Endothelial cell of umbilical vein (primary cell): ENCODE measurements around the gene INTS11. TPM values are rescaled to one million over a fixed set of nuclear protein-coding genes. Genes with fewer than 3 reads are reported as not detected.

ENCODE experiments used
- BruUV-seq: library from RNA; stranded (reverse); fragments of 400-500 nt; replicated peaks from 2 replicates; lab custom pipeline; 2021; lab: Mats Ljungman, UMichigan
- CTCF ChIA-PET: fragments of 300-600, 350-600 bp; sonication (Branson Sonifier 250); formaldehyde crosslinking; loops from one replicate; lab custom pipeline; 2021; ENCODE audit warnings: antibody characterized with exemption, inconsistent platforms; lab: Charles Lee
- POLR2A ChIA-PET: fragments of 300-600, 350-600 bp; sonication (Branson Sonifier 250); formaldehyde crosslinking; loops from one replicate; lab custom pipeline; 2021; ENCODE audit warnings: antibody characterized with exemption, inconsistent platforms; lab: Charles Lee
- DNase-seq: peaks from one replicate; pipeline ENCODE4 v3.0.0-alpha.2; 2011; ENCODE audit warnings: low read depth, low spot score
- FAIRE-seq: peaks from 2 replicates; lab custom pipeline; 2011; peaks lifted over from hg19 to GRCh38; lab: Jason Lieb, UNC
- H2AFZ ChIP-seq: 2 replicates; pipeline ENCODE4 v1.6.0; 2012; ENCODE audit warnings: low read depth, low read length, control low read depth, inconsistent platforms
- H3K27ac ChIP-seq: 2 replicates; pipeline ENCODE4 v1.5.1; 2011; ENCODE audit warnings: low read depth, mild to moderate bottlenecking, control low read depth, low read length, moderate library complexity; ENCODE audit not compliant: insufficient read depth
- H3K27me3 ChIP-seq, 2 experiments: 2 replicates each; pipeline versions ENCODE4 v1.6.0 to v1.6.1; 2011; ENCODE audit warnings: low read length in 2 of 2, mixed read lengths in 1 of 2; ENCODE audit not compliant: control insufficient read depth in 2 of 2, insufficient read depth in 2 of 2
- H3K36me3 ChIP-seq, 2 experiments: 2 replicates in 1 of 2; 3 replicates in 1 of 2; pipeline ENCODE4 v1.5.1; 2011; ENCODE audit warnings: low read length in 2 of 2, mild to moderate bottlenecking in 1 of 2, moderate library complexity in 1 of 2; ENCODE audit not compliant: control insufficient read depth in 2 of 2, insufficient read depth in 2 of 2; ENCODE audit errors: extremely low read depth in 1 of 2
- H3K4me1 ChIP-seq: 3 replicates; pipeline ENCODE4 v1.5.1; 2011; ENCODE audit warnings: mild to moderate bottlenecking, low read length; ENCODE audit not compliant: control insufficient read depth, insufficient read depth; ENCODE audit errors: extremely low read depth
- H3K4me2 ChIP-seq: 2 replicates; pipeline ENCODE4 v1.6.1; 2011; ENCODE audit warnings: low read length, control low read depth, mixed read lengths; ENCODE audit not compliant: insufficient read depth
- H3K4me3 ChIP-seq, 3 experiments: fragments of 200-600 bp in 1 of 3; sonication (generic), shearing (Covaris generic) in 1 of 3; replicated peaks in 1 of 3; 2 replicates each; pipeline ENCODE4 v1.5.1; 2011 to 2016; ENCODE audit warnings: control low read depth in 3 of 3, low read length in 3 of 3, mild to moderate bottlenecking in 2 of 3, inconsistent platforms in 1 of 3, low read depth in 1 of 3, moderate library complexity in 1 of 3; ENCODE audit not compliant: insufficient read depth in 1 of 3
- H3K79me2 ChIP-seq: 2 replicates; pipeline ENCODE4 v1.6.0; 2012; ENCODE audit warnings: low read length, inconsistent platforms; ENCODE audit not compliant: control insufficient read depth, insufficient read depth
- H3K9ac ChIP-seq: replicated peaks from 2 replicates; pipeline ENCODE3; 2011; ENCODE audit warnings: low read length, control low read depth; ENCODE audit not compliant: insufficient read depth; ENCODE audit errors: extremely low read depth
- H3K9me1 ChIP-seq: replicated peaks from 3 replicates; pipeline ENCODE4 v1.6.0; 2011; ENCODE audit warnings: mild to moderate bottlenecking, low read length; ENCODE audit not compliant: control insufficient read depth, insufficient read depth; ENCODE audit errors: extremely low read depth
- H3K9me3 ChIP-seq: replicated peaks from 2 replicates; pipeline ENCODE4 v1.5.1; 2012; ENCODE audit warnings: low read length, inconsistent platforms; ENCODE audit not compliant: control insufficient read depth, insufficient read depth
- H4K20me1 ChIP-seq: replicated peaks from 2 replicates; pipeline ENCODE3; 2011; ENCODE audit warnings: mild to moderate bottlenecking, low read length; ENCODE audit not compliant: control insufficient read depth, insufficient read depth; ENCODE audit errors: extremely low read depth
- CTCF ChIP-seq, 2 donors: IDR thresholded peaks; 1 replicate in 1 of 2; 2 replicates in 1 of 2; pipeline ENCODE4 v1.5.1; 2011; ENCODE audit warnings: low read length in 2 of 2, mild to moderate bottlenecking in 2 of 2, moderate library complexity in 2 of 2, control low read depth in 1 of 2, inconsistent platforms in 1 of 2, low read depth in 1 of 2; ENCODE audit not compliant: insufficient read depth in 1 of 2; ENCODE audit errors: extremely low read depth in 1 of 2
- EZH2 ChIP-seq: IDR thresholded peaks from 2 replicates; pipeline ENCODE4 v1.6.1; 2012; ENCODE audit warnings: borderline replicate concordance, low read depth, mild to moderate bottlenecking, moderate library complexity, low read length, inconsistent platforms; ENCODE audit not compliant: severe bottlenecking
- FOS ChIP-seq: IDR thresholded peaks from 2 replicates; pipeline ENCODE4 v1.6.1; 2011; ENCODE audit warnings: mild to moderate bottlenecking, low read length, moderate library complexity, borderline replicate concordance; ENCODE audit not compliant: insufficient read depth
- GATA2 ChIP-seq: IDR thresholded peaks from 2 replicates; pipeline ENCODE4 v1.7.0; 2011; ENCODE audit warnings: low read depth, mild to moderate bottlenecking, moderate library complexity, mixed read lengths, low read length; ENCODE audit not compliant: insufficient read length, insufficient read depth
- JUN ChIP-seq: IDR thresholded peaks from 2 replicates; pipeline ENCODE4 v1.6.1; 2011; ENCODE audit warnings: borderline replicate concordance, low read depth; ENCODE audit not compliant: insufficient read length, insufficient read depth
- MAX ChIP-seq: IDR thresholded peaks from 2 replicates; pipeline ENCODE4 v1.6.1; 2011; ENCODE audit not compliant: insufficient read depth, insufficient read length
- MYC ChIP-seq: IDR thresholded peaks from one replicate; pipeline ENCODE4 v1.6.1; 2011; ENCODE audit warnings: mild to moderate bottlenecking, low read depth, low read length
- POLR2A ChIP-seq: IDR thresholded peaks from 2 replicates; pipeline ENCODE4 v1.6.1; 2012; ENCODE audit warnings: low read depth, mild to moderate bottlenecking, control low read depth, low read length
- POLR2AphosphoS5 ChIP-seq: IDR thresholded peaks from 2 replicates; pipeline ENCODE4 v1.6.1; 2012; ENCODE audit warnings: low read depth, mild to moderate bottlenecking, control low read depth, low read length, moderate library complexity; ENCODE audit not compliant: insufficient read depth
- dilution Hi-C: fragments of 300-500 bp; cut with MboI; formaldehyde crosslinking; loops from one replicate; pipeline ENCODE4 v1.15.0; 2019; ENCODE audit warnings: low sequenced_read_pairs; ENCODE audit not compliant: extremely low pct_ligation_motif_present
- intact Hi-C: fragments of 100-400 bp; cut with micrococcal nuclease; formaldehyde crosslinking; loops from one replicate; pipeline ENCODE4 v1.10.0; 2022
- polyA plus RNA-seq, 4 experiments: library from polyadenylated mRNA; depleted of rRNA in 3 of 4; stranded (reverse) in 3 of 4; unstranded in 1 of 4; fragments of >200 nt; gene quantifications; 2 replicates each; pipeline versions ENCODE4 v1.2.1 to v1.2.3, GENCODE V29; 2011 to 2012; ENCODE audit warnings: missing spikeins in 1 of 4
- total RNA-seq: library from RNA; stranded (reverse); gene quantifications from 2 replicates; pipeline ENCODE4 v1.2.3, GENCODE V29; 2021

INTS11 gene
- total and polyA plus RNA-seq, 2 donors (not counting 3 experiments of a cell fraction or from before 2014, with no cell fraction given): 132 to 222 TPM

GRCh38 chr1:1352786-1353388 is 28.4 kb upstream of the INTS11 start:
- H3K36me3 ChIP-seq: no peaks in the 10 kb centered on the region

More at GRCh38 chr1:1352786-1353388, 28.4 kb upstream of the INTS11 start:
- FAIRE-seq (no peak), DNase-seq (no peak)
- Histone ChIP-seq H3K27me3 (peaks cover 11 to 23% of the 10 kb centered on the region in 2 experiments), H3K9ac (no peak overlapping the region), H3K9me3 (no peaks in the 10 kb centered on the region), H3K79me2 (peaks cover 10% of the 10 kb centered on the region), H4K20me1 (no peaks in the 10 kb centered on the region), H3K9me1 (no peaks in the 10 kb centered on the region), H3K27ac (no peak overlapping the region), H3K4me2 (no peak overlapping the region), H3K4me1 (peaks cover 5% of the 10 kb centered on the region), H2AFZ (no peak overlapping the region), H3K4me3 (no peak overlapping the region)
- intact Hi-C loops: no loop called here
- dilution Hi-C loops: no loop called here
- TF ChIP-seq EZH2 (no peak), POLR2A (no peak), POLR2AphosphoS5 (no peak), MAX (no peak), GATA2 (no peak), JUN (no peak), FOS (no peak), MYC (no peak), CTCF (IDR thresholded peaks at IDR 0.05; ENCODE audit: extremely low read depth in 1 of 2, insufficient read depth in 1 of 2, low read depth in 1 of 2, low read length in 2 of 2) (no peak)
- ChIA-PET CTCF (interaction anchor here (1.4 kb wide), 1 partner anchor 19 kb away, joined by 5 read pairs; no protein-coding TSS in a partner anchor), POLR2A (no interaction called here)
- BruUV-seq: no TSS peak
